HepG2 (cell line): ENCODE measurements around the gene SMTNL2. TPM values are rescaled to one million over a fixed set of nuclear protein-coding genes. Genes with fewer than 3 reads are reported as not detected.

Experiments
- ATAC-seq: fragments of 200-7000 bp; cut with Tn5 transposase; 3 replicates; pipeline ENCODE4 v1.9.1; 2020; ENCODE audit warnings: mild to moderate bottlenecking, moderate library complexity
- BruUV-seq: library from RNA; stranded (reverse); fragments of 400-500 nt; replicated peaks from 2 replicates; lab custom pipeline; 2021; lab: Mats Ljungman, UMichigan
- CTCF ChIA-PET: fragments of 300-600 bp; formaldehyde crosslinking; extraction: SDS; loops from one replicate; lab custom pipeline; 2021; ENCODE audit warnings: low total read pairs, inconsistent platforms, low intra/inter-chr PET ratio; lab: Yijun Ruan, JAX
- POLR2A ChIA-PET: fragments of 350-600 bp; sonication (Branson Sonifier 250); formaldehyde crosslinking; loops from one replicate; lab custom pipeline; 2020; ENCODE audit warnings: antibody characterized with exemption, inconsistent platforms; lab: Yijun Ruan, JAX
- DNase-seq: peaks from one replicate; pipeline ENCODE4 v3.0.0-alpha.2; 2015; ENCODE audit warnings: low spot score
- FAIRE-seq: peaks from 3 replicates; lab custom pipeline; 2011; peaks lifted over from hg19 to GRCh38; lab: Jason Lieb, UNC
- H2AFZ ChIP-seq: one replicate; pipeline ENCODE4 v1.6.1; 2011; ENCODE audit warnings: low read length, inconsistent platforms
- H3K27ac ChIP-seq: fragments of 300-600 bp; 3 replicates; pipeline ENCODE4 v1.8.0; 2011; ENCODE audit warnings: mixed run types, mild to moderate bottlenecking, mixed read lengths, low read length, inconsistent platforms; ENCODE audit not compliant: insufficient read depth; ENCODE audit errors: extremely low read length
- H3K27me3 ChIP-seq, 2 experiments: fragments of 200-600 bp in 1 of 2; 2 replicates in 1 of 2; 3 replicates in 1 of 2; pipeline versions ENCODE4 v1.6.0 to v1.8.0; 2011; ENCODE audit warnings: low read length in 2 of 2, mild to moderate bottlenecking in 2 of 2, moderate library complexity in 2 of 2, inconsistent platforms in 1 of 2; ENCODE audit not compliant: insufficient read depth in 2 of 2, control insufficient read depth in 1 of 2
- H3K36me3 ChIP-seq, 2 experiments: fragments of 200-600 bp in 1 of 2; replicated peaks in 1 of 2; 2 replicates in 1 of 2; 3 replicates in 1 of 2; pipeline versions ENCODE4 v1.5.1 to v1.8.0; 2011; ENCODE audit warnings: low read length in 2 of 2, inconsistent platforms in 1 of 2; ENCODE audit not compliant: insufficient read depth in 2 of 2, control insufficient read depth in 1 of 2
- H3K4me1 ChIP-seq: 2 replicates; pipeline ENCODE4 v1.5.1; 2012; ENCODE audit warnings: low read length, inconsistent platforms; ENCODE audit not compliant: insufficient read depth
- H3K4me2 ChIP-seq: 2 replicates; pipeline ENCODE4 v1.6.0; 2011; ENCODE audit warnings: low read depth, low read length, inconsistent platforms
- H3K4me3 ChIP-seq, 3 experiments: fragments of 200-600 bp in 1 of 3; sonication (generic), shearing (Covaris generic) in 1 of 3; replicated peaks in 1 of 3; 2 replicates each; pipeline ENCODE4 v1.5.1; 2011 to 2016; ENCODE audit warnings: low read length in 3 of 3, inconsistent platforms in 2 of 3, low read depth in 2 of 3, mild to moderate bottlenecking in 2 of 3, control low read depth in 1 of 3, mixed read lengths in 1 of 3; ENCODE audit not compliant: insufficient read depth in 1 of 3
- H3K79me2 ChIP-seq: one replicate; pipeline ENCODE4 v1.6.1; 2011; ENCODE audit warnings: low read length, inconsistent platforms; ENCODE audit not compliant: insufficient read depth
- H3K9ac ChIP-seq: 2 replicates; pipeline ENCODE4 v1.6.0; 2011; ENCODE audit warnings: mild to moderate bottlenecking, low read depth, low read length, inconsistent platforms; ENCODE audit not compliant: insufficient read depth
- H3K9me3 ChIP-seq: 2 replicates; pipeline ENCODE4 v1.5.1; 2012; ENCODE audit warnings: mild to moderate bottlenecking, low read length
- H4K20me1 ChIP-seq: 2 replicates; pipeline ENCODE4 v1.6.0; 2011; ENCODE audit warnings: inconsistent platforms, mild to moderate bottlenecking, low read length, moderate library complexity; ENCODE audit not compliant: insufficient read depth
- MATR3 ChIP-seq: sonication (generic); formaldehyde crosslinking; IDR thresholded peaks from 2 replicates; pipeline ENCODE4 v1.4.0; 2020; ENCODE audit warnings: missing genetic modification reagents
- SALL2 ChIP-seq: sonication (generic); formaldehyde crosslinking; IDR thresholded peaks from 2 replicates; pipeline ENCODE4 v1.8.1; 2023; ENCODE audit warnings: mild to moderate bottlenecking, missing genetic modification reagents, inconsistent platforms
- SP4 ChIP-seq: sonication (generic); formaldehyde crosslinking; IDR thresholded peaks from 2 replicates; pipeline ENCODE4 v1.8.1; 2023; ENCODE audit warnings: mild to moderate bottlenecking, missing genetic modification reagents
- ZNF232 ChIP-seq: sonication (generic); formaldehyde crosslinking; IDR thresholded peaks from 2 replicates; pipeline ENCODE4 v1.4.0; 2020; ENCODE audit warnings: missing genetic modification reagents, borderline replicate concordance
- ZNF407 ChIP-seq: sonication (generic); formaldehyde crosslinking; IDR thresholded peaks from one replicate; pipeline ENCODE4 v1.5.1; 2020; ENCODE audit warnings: mild to moderate bottlenecking, missing genetic modification reagents; ENCODE audit errors: not compliant biosample characterization
- ZNF574 ChIP-seq: sonication (generic); formaldehyde crosslinking; IDR thresholded peaks from 2 replicates; pipeline ENCODE4 v1.4.0; 2020; ENCODE audit warnings: missing genetic modification reagents
- WGBS: methylation state at CpG from one replicate; pipeline ENCODE4 v1.1.6; 2017; ENCODE audit warnings: low lambda C conversion rate; 5-methylcytosine and 5-hydroxymethylcytosine counted together
- in situ Hi-C: cut with HindIII; loops from 2 replicates; pipeline ENCODE4 v1.10.0; 2017; ENCODE audit warnings: low pct_unique_long_range_greater_than_20kb; ENCODE audit not compliant: extremely low pct_ligation_motif_present
- intact Hi-C: fragments of 100-400 bp; cut with micrococcal nuclease; formaldehyde crosslinking; loops from one replicate; pipeline ENCODE4 v1.10.0; 2022; ENCODE audit not compliant: unreplicated experiment
- polyA plus RNA-seq, 8 experiments: library from polyadenylated mRNA; depleted of rRNA in 3 of 8; stranded (reverse) in 7 of 8; unstranded in 1 of 8; fragments of >200 nt; fragmentation: Illumina TruSeq in 4 of 8; extraction: Trizol in 4 of 8; gene quantifications; 2 replicates each; pipeline versions ENCODE4 v1.2.1 to v1.2.3, GENCODE V29; 2011 to 2016; ENCODE audit warnings: low read depth in 4 of 8, missing spikeins in 1 of 8, mixed read lengths in 1 of 8; ENCODE audit not compliant: insufficient read depth in 1 of 8
- total RNA-seq, 5 experiments: library from RNA; depleted of rRNA; stranded (reverse); fragments of >200 nt; fragmentation: Illumina TruSeq; extraction: Trizol; gene quantifications; 2 replicates each; pipeline ENCODE4 v1.2.3, GENCODE V29; 2016; ENCODE audit warnings: low read depth in 1 of 5

The SMTNL2 gene
- total and polyA plus RNA-seq, 2 of the 13 experiments (the other 11 are each of a cell fraction or from before 2014, with no cell fraction given), result 0.41 to 5.1 TPM

GRCh38 chr17:4569591-4569990 lies 14.7 kb upstream of the SMTNL2 start:
- FAIRE-seq (no peak), DNase-seq (no peak), ATAC-seq (no peak)
- Histone ChIP-seq H3K9me3 (no peaks in the 10 kb centered on the region), H2AFZ (no peak overlapping the region), H4K20me1 (no peaks in the 10 kb centered on the region), H3K4me3 (no peak overlapping the region), H3K79me2 (no peaks in the 10 kb centered on the region), H3K4me2 (no peak overlapping the region), H3K9ac (no peak overlapping the region), H3K36me3 (no peaks in the 10 kb centered on the region), H3K4me1 (peaks cover 60% of the 10 kb centered on the region), H3K27ac (no peak overlapping the region), H3K27me3 (no peaks in the 10 kb centered on the region)
- in situ Hi-C loops, result loop anchor here (5.0 kb wide), 1 partner anchor 53 kb away; no protein-coding TSS in a partner anchor
- no TSS peak for BruUV-seq
- ChIA-PET CTCF (interaction anchor here (5.0 kb wide), 1 partner anchor 55 kb away, joined by 70 read pairs; no protein-coding TSS in a partner anchor), POLR2A (no interaction called here)
- 75% methylated on average over 1 of the region's 1 CpG for WGBS
- no peak for TF ChIP-seq ZNF574
- no peak for TF ChIP-seq MATR3 (CRISPR knock-in tag)
- TF ChIP-seq ZNF232 (CRISPR knock-in tag), result no peak
- TF ChIP-seq SALL2 (CRISPR knock-in tag), result no peak
- intact Hi-C loops, result loop anchor here (10.0 kb wide), 1 partner anchor 315 kb away; no protein-coding TSS in a partner anchor

- ChIA-PET POLR2A (no interaction called here), CTCF (no interaction called here)
- DNase-seq (no peak), FAIRE-seq (no peak), ATAC-seq (no peak)
- no peak overlapping the region for H3K9ac ChIP-seq
- intact Hi-C loops (no loop called here), in situ Hi-C loops (no loop called here)
- no peaks in the 10 kb centered on the region for H3K27me3 ChIP-seq
- H3K36me3 ChIP-seq, result no peaks in the 10 kb centered on the region
- TF ChIP-seq ZNF407 (CRISPR knock-in tag), result no peak
- TF ChIP-seq SP4 (CRISPR knock-in tag), result no peak
- H3K27ac ChIP-seq, result no peak overlapping the region
- H3K4me2 ChIP-seq, result no peak overlapping the region
- H3K4me1 ChIP-seq, result peaks cover 69% of the 10 kb centered on the region
- no peaks in the 10 kb centered on the region for H3K9me3 ChIP-seq
- no peak overlapping the region for H3K4me3 ChIP-seq
- no peaks in the 10 kb centered on the region for H4K20me1 ChIP-seq
- no peaks in the 10 kb centered on the region for H3K79me2 ChIP-seq
- WGBS, result 59% methylated on average over 9 of the region's 9 CpGs
- H2AFZ ChIP-seq, result no peak overlapping the region
- no TSS peak for BruUV-seq
Measured at GRCh38 chr17:4572131-4572530, 12.2 kb upstream of the SMTNL2 start.
